Endothelial cell of umbilical vein (primary cell): ENCODE measurements around the gene TGIF1. TPM values are rescaled to one million over a fixed set of nuclear protein-coding genes. Genes with fewer than 3 reads are reported as not detected.

Experiments
- BruUV-seq: library from RNA; stranded (reverse); fragments of 400-500 nt; replicated peaks from 2 replicates; lab custom pipeline; 2021; lab: Mats Ljungman, UMichigan
- CTCF ChIA-PET: fragments of 300-600, 350-600 bp; sonication (Branson Sonifier 250); formaldehyde crosslinking; loops from one replicate; lab custom pipeline; 2021; ENCODE audit warnings: antibody characterized with exemption, inconsistent platforms; lab: Charles Lee
- POLR2A ChIA-PET: fragments of 300-600, 350-600 bp; sonication (Branson Sonifier 250); formaldehyde crosslinking; loops from one replicate; lab custom pipeline; 2021; ENCODE audit warnings: antibody characterized with exemption, inconsistent platforms; lab: Charles Lee
- DNase-seq: peaks from one replicate; pipeline ENCODE4 v3.0.0-alpha.2; 2011; ENCODE audit warnings: low read depth, low spot score
- FAIRE-seq: peaks from 2 replicates; lab custom pipeline; 2011; peaks lifted over from hg19 to GRCh38; lab: Jason Lieb, UNC
- H2AFZ ChIP-seq: 2 replicates; pipeline ENCODE4 v1.6.0; 2012; ENCODE audit warnings: low read depth, low read length, control low read depth, inconsistent platforms
- H3K27ac ChIP-seq: 2 replicates; pipeline ENCODE4 v1.5.1; 2011; ENCODE audit warnings: low read depth, mild to moderate bottlenecking, control low read depth, low read length, moderate library complexity; ENCODE audit not compliant: insufficient read depth
- H3K27me3 ChIP-seq, 2 experiments: 2 replicates each; pipeline versions ENCODE4 v1.6.0 to v1.6.1; 2011; ENCODE audit warnings: low read length in 2 of 2, mixed read lengths in 1 of 2; ENCODE audit not compliant: control insufficient read depth in 2 of 2, insufficient read depth in 2 of 2
- H3K36me3 ChIP-seq, 2 experiments: 2 replicates in 1 of 2; 3 replicates in 1 of 2; pipeline ENCODE4 v1.5.1; 2011; ENCODE audit warnings: low read length in 2 of 2, mild to moderate bottlenecking in 1 of 2, moderate library complexity in 1 of 2; ENCODE audit not compliant: control insufficient read depth in 2 of 2, insufficient read depth in 2 of 2; ENCODE audit errors: extremely low read depth in 1 of 2
- H3K4me1 ChIP-seq: 3 replicates; pipeline ENCODE4 v1.5.1; 2011; ENCODE audit warnings: mild to moderate bottlenecking, low read length; ENCODE audit not compliant: control insufficient read depth, insufficient read depth; ENCODE audit errors: extremely low read depth
- H3K4me2 ChIP-seq: 2 replicates; pipeline ENCODE4 v1.6.1; 2011; ENCODE audit warnings: low read length, control low read depth, mixed read lengths; ENCODE audit not compliant: insufficient read depth
- H3K4me3 ChIP-seq, 3 experiments: fragments of 200-600 bp in 1 of 3; sonication (generic), shearing (Covaris generic) in 1 of 3; replicated peaks in 1 of 3; 2 replicates each; pipeline ENCODE4 v1.5.1; 2011 to 2016; ENCODE audit warnings: control low read depth in 3 of 3, low read length in 3 of 3, mild to moderate bottlenecking in 2 of 3, inconsistent platforms in 1 of 3, low read depth in 1 of 3, moderate library complexity in 1 of 3; ENCODE audit not compliant: insufficient read depth in 1 of 3
- H3K79me2 ChIP-seq: 2 replicates; pipeline ENCODE4 v1.6.0; 2012; ENCODE audit warnings: low read length, inconsistent platforms; ENCODE audit not compliant: control insufficient read depth, insufficient read depth
- H3K9ac ChIP-seq: replicated peaks from 2 replicates; pipeline ENCODE3; 2011; ENCODE audit warnings: low read length, control low read depth; ENCODE audit not compliant: insufficient read depth; ENCODE audit errors: extremely low read depth
- H3K9me1 ChIP-seq: replicated peaks from 3 replicates; pipeline ENCODE4 v1.6.0; 2011; ENCODE audit warnings: mild to moderate bottlenecking, low read length; ENCODE audit not compliant: control insufficient read depth, insufficient read depth; ENCODE audit errors: extremely low read depth
- H3K9me3 ChIP-seq: replicated peaks from 2 replicates; pipeline ENCODE4 v1.5.1; 2012; ENCODE audit warnings: low read length, inconsistent platforms; ENCODE audit not compliant: control insufficient read depth, insufficient read depth
- H4K20me1 ChIP-seq: replicated peaks from 2 replicates; pipeline ENCODE3; 2011; ENCODE audit warnings: mild to moderate bottlenecking, low read length; ENCODE audit not compliant: control insufficient read depth, insufficient read depth; ENCODE audit errors: extremely low read depth
- EZH2 ChIP-seq: IDR thresholded peaks from 2 replicates; pipeline ENCODE4 v1.6.1; 2012; ENCODE audit warnings: borderline replicate concordance, low read depth, mild to moderate bottlenecking, moderate library complexity, low read length, inconsistent platforms; ENCODE audit not compliant: severe bottlenecking
- FOS ChIP-seq: IDR thresholded peaks from 2 replicates; pipeline ENCODE4 v1.6.1; 2011; ENCODE audit warnings: mild to moderate bottlenecking, low read length, moderate library complexity, borderline replicate concordance; ENCODE audit not compliant: insufficient read depth
- GATA2 ChIP-seq: IDR thresholded peaks from 2 replicates; pipeline ENCODE4 v1.7.0; 2011; ENCODE audit warnings: low read depth, mild to moderate bottlenecking, moderate library complexity, mixed read lengths, low read length; ENCODE audit not compliant: insufficient read length, insufficient read depth
- JUN ChIP-seq: IDR thresholded peaks from 2 replicates; pipeline ENCODE4 v1.6.1; 2011; ENCODE audit warnings: borderline replicate concordance, low read depth; ENCODE audit not compliant: insufficient read length, insufficient read depth
- MYC ChIP-seq: IDR thresholded peaks from one replicate; pipeline ENCODE4 v1.6.1; 2011; ENCODE audit warnings: mild to moderate bottlenecking, low read depth, low read length
- POLR2A ChIP-seq: IDR thresholded peaks from 2 replicates; pipeline ENCODE4 v1.6.1; 2012; ENCODE audit warnings: low read depth, mild to moderate bottlenecking, control low read depth, low read length
- POLR2AphosphoS5 ChIP-seq: IDR thresholded peaks from 2 replicates; pipeline ENCODE4 v1.6.1; 2012; ENCODE audit warnings: low read depth, mild to moderate bottlenecking, control low read depth, low read length, moderate library complexity; ENCODE audit not compliant: insufficient read depth
- dilution Hi-C: fragments of 300-500 bp; cut with MboI; formaldehyde crosslinking; loops from one replicate; pipeline ENCODE4 v1.15.0; 2019; ENCODE audit warnings: low sequenced_read_pairs; ENCODE audit not compliant: extremely low pct_ligation_motif_present
- intact Hi-C: fragments of 100-400 bp; cut with micrococcal nuclease; formaldehyde crosslinking; loops from one replicate; pipeline ENCODE4 v1.10.0; 2022
- polyA plus RNA-seq, 4 experiments: library from polyadenylated mRNA; depleted of rRNA in 3 of 4; stranded (reverse) in 3 of 4; unstranded in 1 of 4; fragments of >200 nt; gene quantifications; 2 replicates each; pipeline versions ENCODE4 v1.2.1 to v1.2.3, GENCODE V29; 2011 to 2012; ENCODE audit warnings: missing spikeins in 1 of 4
- total RNA-seq: library from RNA; stranded (reverse); gene quantifications from 2 replicates; pipeline ENCODE4 v1.2.3, GENCODE V29; 2021
- TF ChIP-seq, protein P1 (sequence below): IDR thresholded peaks from 2 replicates; pipeline ENCODE4 v1.6.1; 2011; ENCODE audit not compliant: insufficient read depth, insufficient read length
- TF ChIP-seq, protein P2 (sequence below), 2 donors: IDR thresholded peaks; 1 replicate in 1 of 2; 2 replicates in 1 of 2; pipeline ENCODE4 v1.5.1; 2011; ENCODE audit warnings: low read length in 2 of 2, mild to moderate bottlenecking in 2 of 2, moderate library complexity in 2 of 2, control low read depth in 1 of 2, inconsistent platforms in 1 of 2, low read depth in 1 of 2; ENCODE audit not compliant: insufficient read depth in 1 of 2; ENCODE audit errors: extremely low read depth in 1 of 2

Gene TGIF1
- total and polyA plus RNA-seq, 2 donors (not counting 3 experiments of a cell fraction or from before 2014, with no cell fraction given): 75.6 to 96.6 TPM

- TF ChIP-seq POLR2AphosphoS5 (no peak), MYC (no peak), POLR2A (no peak), FOS (no peak), GATA2 (no peak), EZH2 (no peak), JUN (no peak)
- TF ChIP-seq, protein P1, sequence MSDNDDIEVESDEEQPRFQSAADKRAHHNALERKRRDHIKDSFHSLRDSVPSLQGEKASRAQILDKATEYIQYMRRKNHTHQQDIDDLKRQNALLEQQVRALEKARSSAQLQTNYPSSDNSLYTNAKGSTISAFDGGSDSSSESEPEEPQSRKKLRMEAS: no peak
- TF ChIP-seq, protein P2, sequence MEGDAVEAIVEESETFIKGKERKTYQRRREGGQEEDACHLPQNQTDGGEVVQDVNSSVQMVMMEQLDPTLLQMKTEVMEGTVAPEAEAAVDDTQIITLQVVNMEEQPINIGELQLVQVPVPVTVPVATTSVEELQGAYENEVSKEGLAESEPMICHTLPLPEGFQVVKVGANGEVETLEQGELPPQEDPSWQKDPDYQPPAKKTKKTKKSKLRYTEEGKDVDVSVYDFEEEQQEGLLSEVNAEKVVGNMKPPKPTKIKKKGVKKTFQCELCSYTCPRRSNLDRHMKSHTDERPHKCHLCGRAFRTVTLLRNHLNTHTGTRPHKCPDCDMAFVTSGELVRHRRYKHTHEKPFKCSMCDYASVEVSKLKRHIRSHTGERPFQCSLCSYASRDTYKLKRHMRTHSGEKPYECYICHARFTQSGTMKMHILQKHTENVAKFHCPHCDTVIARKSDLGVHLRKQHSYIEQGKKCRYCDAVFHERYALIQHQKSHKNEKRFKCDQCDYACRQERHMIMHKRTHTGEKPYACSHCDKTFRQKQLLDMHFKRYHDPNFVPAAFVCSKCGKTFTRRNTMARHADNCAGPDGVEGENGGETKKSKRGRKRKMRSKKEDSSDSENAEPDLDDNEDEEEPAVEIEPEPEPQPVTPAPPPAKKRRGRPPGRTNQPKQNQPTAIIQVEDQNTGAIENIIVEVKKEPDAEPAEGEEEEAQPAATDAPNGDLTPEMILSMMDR (IDR thresholded peaks at IDR 0.05; ENCODE audit: extremely low read depth in 1 of 2, insufficient read depth in 1 of 2, low read depth in 1 of 2, low read length in 2 of 2): no peak
- H3K9me1 ChIP-seq: no peaks in the 10 kb centered on the region
- DNase-seq (no peak), FAIRE-seq (no peak)
- no peak overlapping the region for H3K4me3 ChIP-seq
- no TSS peak for BruUV-seq
- intact Hi-C loops (no loop called here), dilution Hi-C loops (loop anchor here (25.0 kb wide), 1 partner anchor 207 kb away; the partner anchor contains the start of gene MYL12B)
- no peaks in the 10 kb centered on the region for H4K20me1 ChIP-seq
- H3K79me2 ChIP-seq: no peaks in the 10 kb centered on the region
- no peak overlapping the region for H2AFZ ChIP-seq
- POLR2A ChIA-PET: no interaction called here
- no peaks in the 10 kb centered on the region for H3K27me3 ChIP-seq
- no peak overlapping the region for H3K4me2 ChIP-seq
- H3K27ac ChIP-seq: no peak overlapping the region
- H3K36me3 ChIP-seq: no peaks in the 10 kb centered on the region
- CTCF ChIA-PET: interaction anchor here (0.7 to 5.8 kb wide), 7 partner anchors 9 to 197 kb away, joined by 3 to 56 read pairs (median 4); no protein-coding TSS in a partner anchor
- no peak overlapping the region for H3K9ac ChIP-seq
- H3K4me1 ChIP-seq: peaks cover 24% of the 10 kb centered on the region
- H3K9me3 ChIP-seq: no peaks in the 10 kb centered on the region
Measured at GRCh38 chr18:3468833-3469232, 18.9 kb downstream of the TGIF1 start.
